Activated T-helper 17 cell treated with anti-CD3 and anti-CD28 coated beads, Interleukin-2, amount 50 U/mL, for 72 hours (primary cell): ENCODE measurements around the gene LSM12. TPM values are rescaled to one million over a fixed set of nuclear protein-coding genes. Genes with fewer than 3 reads are reported as not detected.

Experiments used
- ATAC-seq: fragments of 150-1000 bp; cut with Tn5 transposase; replicated peaks from 2 replicates; pipeline ENCODE4 v1.10.0; 2021; ENCODE audit warnings: mild to moderate bottlenecking, moderate library complexity
- H3K27ac Mint-ChIP-seq: one replicate; pipeline ENCODE4 v1.8.0; 2022; ENCODE audit warnings: mixed read lengths
- H3K27me3 Mint-ChIP-seq: one replicate; pipeline ENCODE4 v1.8.0; 2022; ENCODE audit warnings: mixed read lengths
- H3K36me3 Mint-ChIP-seq: one replicate; pipeline ENCODE4 v1.8.0; 2022; ENCODE audit warnings: low read depth, mild to moderate bottlenecking, mixed read lengths
- H3K4me1 Mint-ChIP-seq: one replicate; pipeline ENCODE4 v1.8.0; 2022; ENCODE audit warnings: mixed read lengths
- H3K4me3 Mint-ChIP-seq: one replicate; pipeline ENCODE4 v1.8.0; 2022; ENCODE audit warnings: mild to moderate bottlenecking, mixed read lengths
- H3K9me3 Mint-ChIP-seq: one replicate; pipeline ENCODE4 v1.8.0; 2022; ENCODE audit warnings: mixed read lengths
- total RNA-seq, 2 donors: library from RNA; stranded (reverse); gene quantifications; one replicate each; pipeline ENCODE4 v1.2.3, GENCODE V29; 2022

The LSM12 gene
- total RNA-seq, 2 donors from 2014 or later: 78.6 to 87.6 TPM

- Mint-ChIP-seq H3K27ac (no peak overlapping the region), H3K9me3 (no peaks in the 10 kb centered on the region), H3K4me1 (peaks cover 13% of the 10 kb centered on the region), H3K4me3 (no peak overlapping the region), H3K36me3 (peaks cover 18% of the 10 kb centered on the region), H3K27me3 (no peaks in the 10 kb centered on the region)
- no peak for ATAC-seq
Observed at GRCh38 chr17:44074231-44074910, 7.9 kb upstream of the LSM12 start.

- no peak for ATAC-seq
- Mint-ChIP-seq H3K27ac (peak overlapping the region; percentile 28), H3K4me3 (peak overlapping the region; percentile 89), H3K4me1 (peaks cover 17% of the 10 kb centered on the region), H3K9me3 (no peaks in the 10 kb centered on the region), H3K27me3 (no peaks in the 10 kb centered on the region), H3K36me3 (peaks cover 9% of the 10 kb centered on the region)
Observed at GRCh38 chr17:44071772-44072171, 5.3 kb upstream of the LSM12 start.

GRCh38 chr17:44071198-44071520, 4.7 kb upstream of the LSM12 start:
- Mint-ChIP-seq H3K27ac (peak overlapping the region; percentile 97), H3K4me3 (peak overlapping the region; percentile 89)
- no peak for ATAC-seq

GRCh38 chr17:44070455-44071197, 4.2 kb upstream of the LSM12 start, which contains the start of gene G6PC3:
G6PC3 (plus strand) TSS chr17:44070735; CDS start chr17:44070966, 231 bp downstream.
- Mint-ChIP-seq H3K27me3 (no peaks in the 10 kb centered on the region), H3K4me1 (peaks cover 20% of the 10 kb centered on the region), H3K9me3 (no peaks in the 10 kb centered on the region), H3K27ac (peak within 1 kb of the TSS; percentile 97), H3K4me3 (peak within 1 kb of the TSS; percentile 89), H3K36me3 (peaks cover 5% of the 10 kb centered on the region)
- peak; percentile 75 for ATAC-seq

More at GRCh38 chr17:44071198-44071520, 4.7 kb upstream of the LSM12 start:
- no peaks in the 10 kb centered on the region for H3K9me3 Mint-ChIP-seq
- peaks cover 3% of the 10 kb centered on the region for H3K36me3 Mint-ChIP-seq
- no peaks in the 10 kb centered on the region for H3K27me3 Mint-ChIP-seq
- H3K4me1 Mint-ChIP-seq: peaks cover 17% of the 10 kb centered on the region

GRCh38 chr17:44069974-44070454, 3.5 kb upstream of the LSM12 start:
- H3K36me3 Mint-ChIP-seq: peaks cover 11% of the 10 kb centered on the region
- H3K9me3 Mint-ChIP-seq: no peaks in the 10 kb centered on the region
- peak overlapping the region; percentile 97 for H3K27ac Mint-ChIP-seq
- ATAC-seq: no peak
- no peaks in the 10 kb centered on the region for H3K27me3 Mint-ChIP-seq
- H3K4me3 Mint-ChIP-seq: peak overlapping the region; percentile 89
- peaks cover 24% of the 10 kb centered on the region for H3K4me1 Mint-ChIP-seq

- H3K4me1 Mint-ChIP-seq: peaks cover 34% of the 10 kb centered on the region
- peak overlapping the region; percentile 100 for H3K4me3 Mint-ChIP-seq
- no peak overlapping the region for H3K27ac Mint-ChIP-seq
- no peaks in the 10 kb centered on the region for H3K27me3 Mint-ChIP-seq
- no peaks in the 10 kb centered on the region for H3K9me3 Mint-ChIP-seq
- peaks cover 33% of the 10 kb centered on the region for H3K36me3 Mint-ChIP-seq
- no peak for ATAC-seq
Observed at GRCh38 chr17:44067545-44067940, 1.1 kb upstream of the LSM12 start.

- Mint-ChIP-seq H3K4me1 (peaks cover 31% of the 10 kb centered on the region), H3K4me3 (peak overlapping the region; percentile 100), H3K36me3 (peaks cover 51% of the 10 kb centered on the region), H3K9me3 (no peaks in the 10 kb centered on the region), H3K27me3 (no peaks in the 10 kb centered on the region), H3K27ac (peak overlapping the region; percentile 100)
- no peak for ATAC-seq
Observed at GRCh38 chr17:44065668-44066203, 735 bp downstream of the LSM12 start.

- Mint-ChIP-seq H3K36me3 (peaks cover 68% of the 10 kb centered on the region), H3K9me3 (no peaks in the 10 kb centered on the region), H3K27me3 (no peaks in the 10 kb centered on the region), H3K27ac (peak overlapping the region; percentile 66), H3K4me3 (peak overlapping the region; percentile 50), H3K4me1 (peaks cover 26% of the 10 kb centered on the region)
- ATAC-seq: no peak
Observed at GRCh38 chr17:44063704-44064639, 2.5 kb downstream of the LSM12 start.

GRCh38 chr17:44062871-44063270, 3.6 kb downstream of the LSM12 start:
- H3K27me3 Mint-ChIP-seq: no peaks in the 10 kb centered on the region
- H3K9me3 Mint-ChIP-seq: no peaks in the 10 kb centered on the region
- H3K36me3 Mint-ChIP-seq: peaks cover 79% of the 10 kb centered on the region
- H3K4me3 Mint-ChIP-seq: peak overlapping the region; percentile 50
- no peak overlapping the region for H3K27ac Mint-ChIP-seq
- ATAC-seq: no peak
- peaks cover 22% of the 10 kb centered on the region for H3K4me1 Mint-ChIP-seq

GRCh38 chr17:44061446-44061845, 5.0 kb downstream of the LSM12 start:
- Mint-ChIP-seq H3K36me3 (peaks cover 89% of the 10 kb centered on the region), H3K27me3 (no peaks in the 10 kb centered on the region), H3K9me3 (no peaks in the 10 kb centered on the region), H3K4me1 (peaks cover 22% of the 10 kb centered on the region), H3K27ac (no peak overlapping the region), H3K4me3 (no peak overlapping the region)
- ATAC-seq: no peak

GRCh38 chr17:44059101-44059892, 7.2 kb downstream of the LSM12 start:
- no peaks in the 10 kb centered on the region for H3K9me3 Mint-ChIP-seq
- H3K27me3 Mint-ChIP-seq: no peaks in the 10 kb centered on the region
- no peak overlapping the region for H3K4me3 Mint-ChIP-seq
- no peak for ATAC-seq
- peaks cover 15% of the 10 kb centered on the region for H3K4me1 Mint-ChIP-seq
- peaks cover 93% of the 10 kb centered on the region for H3K36me3 Mint-ChIP-seq
- H3K27ac Mint-ChIP-seq: no peak overlapping the region

GRCh38 chr17:44053125-44053872, 13.2 kb downstream of the LSM12 start:
- H3K9me3 Mint-ChIP-seq: no peaks in the 10 kb centered on the region
- peaks cover 92% of the 10 kb centered on the region for H3K36me3 Mint-ChIP-seq
- H3K4me1 Mint-ChIP-seq: peaks cover 9% of the 10 kb centered on the region
- no peak for ATAC-seq
- no peak overlapping the region for H3K27ac Mint-ChIP-seq
- no peaks in the 10 kb centered on the region for H3K27me3 Mint-ChIP-seq
- no peak overlapping the region for H3K4me3 Mint-ChIP-seq
